Small intestine (tissue), 7 donors: ENCODE results near the gene IZUMO4. TPM values are rescaled to one million over a fixed set of nuclear protein-coding genes. Genes with fewer than 3 reads are reported as not detected.

Experiments used
- DNase-seq, 2 donors: peaks; one replicate each; pipeline versions ENCODE4 v3.0.0 to v3.0.0-alpha.2; 2013
- FAIRE-seq: peaks from 2 replicates; lab custom pipeline; 2012; peaks lifted over from hg19 to GRCh38; lab: Jason Lieb, UNC
- H3K27ac ChIP-seq, 3 donors: one replicate each; pipeline ENCODE4 v1.5.1; 2013; ENCODE audit warnings: low read length in 2 of 3, mild to moderate bottlenecking in 2 of 3, control low read depth in 1 of 3, inconsistent platforms in 1 of 3, low read depth in 1 of 3, moderate library complexity in 1 of 3
- H3K27me3 ChIP-seq, 3 donors: one replicate each; pipeline ENCODE4 v1.6.1; 2013; ENCODE audit warnings: low read length in 3 of 3, inconsistent platforms in 1 of 3; ENCODE audit not compliant: control insufficient read depth in 3 of 3, insufficient read depth in 3 of 3
- H3K36me3 ChIP-seq, 3 donors: one replicate each; pipeline ENCODE4 v1.6.1; 2013; ENCODE audit warnings: low read length in 3 of 3, inconsistent platforms in 1 of 3, low read depth in 1 of 3, mild to moderate bottlenecking in 1 of 3, moderate library complexity in 1 of 3; ENCODE audit not compliant: control insufficient read depth in 3 of 3, insufficient read depth in 2 of 3
- H3K4me1 ChIP-seq, 3 donors: one replicate each; pipeline ENCODE4 v1.6.1; 2013; ENCODE audit warnings: low read length in 2 of 3, inconsistent platforms in 1 of 3, low read depth in 1 of 3, mild to moderate bottlenecking in 1 of 3, moderate library complexity in 1 of 3; ENCODE audit not compliant: control insufficient read depth in 3 of 3, insufficient read depth in 2 of 3
- H3K4me3 ChIP-seq, 3 donors: one replicate each; pipeline ENCODE4 v1.5.1; 2013; ENCODE audit warnings: low read length in 3 of 3, control low read depth in 1 of 3, inconsistent platforms in 1 of 3, low read depth in 1 of 3, mild to moderate bottlenecking in 1 of 3, moderate library complexity in 1 of 3
- H3K9me3 ChIP-seq, 2 donors: one replicate each; pipeline ENCODE4 v1.6.1; 2013; ENCODE audit warnings: low read depth in 1 of 2, low read length in 1 of 2; ENCODE audit not compliant: control insufficient read depth in 2 of 2, insufficient read depth in 1 of 2
- WGBS, 3 donors: extraction: QIAGEN DNeasy Blood & Tissue Kit; methylation state at CpG; one replicate each; pipeline ENCODE4 v1.1.7; 2013; 5-methylcytosine and 5-hydroxymethylcytosine counted together
- polyA plus RNA-seq, 4 donors: library from polyadenylated mRNA; stranded (reverse) in 3 of 4; unstranded in 1 of 4; fragments of 200-250 nt in 3 of 4; fragments of 120-200 nt in 1 of 4; gene quantifications; one replicate each; pipeline versions ENCODE4 v1.2.1 to v1.2.3, GENCODE V29; 2013
- donor health status: healthy with polysubstance abuse.
- donor health status: control.
- donor health status: control.
- donor health status: Bipolar disorder and iron deficiency.
- donor health status: healthy.

IZUMO4 gene
- polyA plus RNA-seq, 4 donors: 2.4 to 5.8 (median 4.2) TPM

- H3K27me3 ChIP-seq: no peaks in the 10 kb centered on the region
- FAIRE-seq: no peak
- no peaks in the 10 kb centered on the region for H3K4me1 ChIP-seq
- 96 to 98% (median 96%) methylated on average over 44 of the region's 44 CpGs for WGBS, 3 donors
- DNase-seq: no peak
- no peak overlapping the region for H3K4me3 ChIP-seq
- H3K36me3 ChIP-seq: peaks cover 15 to 93% (median 22%) of the 10 kb centered on the region in 3 donors
- no peaks in the 10 kb centered on the region for H3K9me3 ChIP-seq
- H3K27ac ChIP-seq: no peak overlapping the region
Measured at GRCh38 chr19:2077833-2078619, 18.7 kb upstream of the IZUMO4 start.

GRCh38 chr19:2079076-2079864 lies 17.4 kb upstream of the IZUMO4 start:
- Histone ChIP-seq H3K4me1 (no peaks in the 10 kb centered on the region), H3K27me3 (no peaks in the 10 kb centered on the region), H3K4me3 (no peak overlapping the region), H3K27ac (no peak overlapping the region), H3K36me3 (peaks cover 15 to 94% (median 18%) of the 10 kb centered on the region in 3 donors), H3K9me3 (no peaks in the 10 kb centered on the region)
- FAIRE-seq (no peak), DNase-seq (no peak)
- WGBS, 3 donors: 91 to 94% (median 94%) methylated on average over 32 of the region's 32 CpGs

GRCh38 chr19:2079865-2080301 lies 16.8 kb upstream of the IZUMO4 start:
- FAIRE-seq (no peak), DNase-seq (no peak)
- H3K27me3 ChIP-seq: no peaks in the 10 kb centered on the region
- no peak overlapping the region for H3K4me3 ChIP-seq
- H3K4me1 ChIP-seq: no peaks in the 10 kb centered on the region
- no peak overlapping the region for H3K27ac ChIP-seq
- H3K36me3 ChIP-seq: peaks cover 15 to 94% (median 18%) of the 10 kb centered on the region in 3 donors
- no peaks in the 10 kb centered on the region for H3K9me3 ChIP-seq
- WGBS, 3 donors: 84 to 87% (median 84%) methylated on average over 23 of the region's 23 CpGs

GRCh38 chr19:2080336-2080988 lies 16.3 kb upstream of the IZUMO4 start:
- H3K4me3 ChIP-seq: no peak overlapping the region
- H3K36me3 ChIP-seq: peaks cover 15 to 93% (median 16%) of the 10 kb centered on the region in 3 donors
- no peaks in the 10 kb centered on the region for H3K9me3 ChIP-seq
- H3K27me3 ChIP-seq: no peaks in the 10 kb centered on the region
- WGBS, 3 donors: 77 to 81% (median 79%) methylated on average over 23 of the region's 23 CpGs
- no peak for FAIRE-seq
- no peaks in the 10 kb centered on the region for H3K4me1 ChIP-seq
- DNase-seq: no peak
- peak overlapping the region in 1 of 3 donors; percentile 8 for H3K27ac ChIP-seq

- H3K27me3 ChIP-seq: no peaks in the 10 kb centered on the region
- no peaks in the 10 kb centered on the region for H3K9me3 ChIP-seq
- FAIRE-seq (no peak), DNase-seq (no peak)
- H3K4me1 ChIP-seq: no peaks in the 10 kb centered on the region
- peak overlapping the region in 1 of 3 donors; percentile 40 for H3K4me3 ChIP-seq
- peaks cover 9 to 81% (median 9%) of the 10 kb centered on the region in 3 donors for H3K36me3 ChIP-seq
- 73 to 83% (median 75%) methylated on average over 30 of the region's 30 CpGs for WGBS, 3 donors
- peak overlapping the region in 2 of 3 donors; percentile 41 to 80 for H3K27ac ChIP-seq
Measured at GRCh38 chr19:2081873-2082810, 14.6 kb upstream of the IZUMO4 start.

GRCh38 chr19:2083174-2083854 lies 13.4 kb upstream of the IZUMO4 start:
- Histone ChIP-seq H3K4me3 (peak overlapping the region in 2 of 3 donors; percentile 54 to 56), H3K9me3 (no peaks in the 10 kb centered on the region), H3K27ac (peak overlapping the region in 2 of 3 donors; percentile 25 to 80), H3K27me3 (no peaks in the 10 kb centered on the region), H3K4me1 (peaks cover 0 to 5% (median 0%) of the 10 kb centered on the region in 3 donors), H3K36me3 (peaks cover 2 to 77% (median 5%) of the 10 kb centered on the region in 3 donors)
- DNase-seq: no peak
- WGBS, 3 donors: 59 to 81% (median 62%) methylated on average over 19 to 20 of the region's 20 CpGs
- FAIRE-seq: no peak

GRCh38 chr19:2084993-2085720 lies 11.6 kb upstream of the IZUMO4 start:
- DNase-seq: peak; percentile 24 to 73
- Histone ChIP-seq H3K4me3 (peak overlapping the region; percentile 19 to 44 (median 24)), H3K9me3 (no peaks in the 10 kb centered on the region), H3K27ac (peak overlapping the region; percentile 25 to 84 (median 27)), H3K36me3 (peaks cover 0 to 74% (median 0%) of the 10 kb centered on the region in 3 donors), H3K4me1 (peaks cover 0 to 5% (median 0%) of the 10 kb centered on the region in 3 donors), H3K27me3 (no peaks in the 10 kb centered on the region)
- no peak for FAIRE-seq
- WGBS, 3 donors: 62 to 80% (median 70%) methylated on average over 28 of the region's 28 CpGs
